Cortex of kidney (tissue), 1 donor: Measurements from ENCODE around the gene DPH3.

Experiments used
- DNase-seq: peaks from one replicate; lab custom pipeline; 2025; lab: John Stamatoyannopoulos, UW

The DPH3 gene

DNA sequence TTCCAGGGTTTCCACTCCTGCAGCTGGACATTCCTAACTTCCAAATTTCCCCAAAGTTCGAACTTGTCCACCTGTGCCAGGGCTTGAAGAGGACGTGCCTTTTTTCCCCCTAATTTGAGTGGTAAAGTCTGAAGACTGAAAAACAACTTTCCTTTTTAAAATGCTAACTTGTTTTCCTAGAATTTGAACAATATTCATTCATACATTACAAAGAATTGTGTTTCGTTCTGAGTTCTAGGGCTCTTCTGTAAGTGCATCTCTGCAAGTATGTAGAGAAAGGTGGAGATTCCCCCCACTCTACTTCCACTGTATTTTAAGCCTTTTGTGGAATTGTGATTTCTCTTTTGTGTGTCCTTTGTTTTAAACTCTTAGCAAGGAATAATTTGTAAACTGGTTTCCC lies 9.4 kb downstream of the DPH3 start:
- no peak for DNase-seq

- no peak for DNase-seq
Observed at GRCh38 chr3:16254916-16255315, 9.8 kb downstream of the DPH3 start.

DNA sequence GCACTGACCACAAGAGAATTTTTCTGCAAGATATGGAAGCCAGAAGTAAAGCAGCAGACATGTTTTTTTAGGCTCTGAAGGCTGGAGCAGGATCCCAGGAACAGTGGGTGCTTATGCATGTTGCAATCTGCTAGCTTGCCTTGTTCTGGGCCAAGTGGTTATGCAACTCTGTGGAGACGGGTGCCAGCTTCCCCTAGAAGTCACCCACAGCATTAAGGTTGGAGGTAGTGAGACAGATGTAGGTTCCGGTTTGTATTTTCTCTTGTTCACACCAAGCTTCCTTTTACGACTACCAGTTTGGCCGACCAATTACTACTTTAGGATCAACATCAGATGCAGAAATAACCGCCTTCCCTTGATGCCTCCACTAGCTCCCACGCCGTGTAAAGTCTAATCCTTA lies 11.1 kb downstream of the DPH3 start:
- no peak for DNase-seq

DNA sequence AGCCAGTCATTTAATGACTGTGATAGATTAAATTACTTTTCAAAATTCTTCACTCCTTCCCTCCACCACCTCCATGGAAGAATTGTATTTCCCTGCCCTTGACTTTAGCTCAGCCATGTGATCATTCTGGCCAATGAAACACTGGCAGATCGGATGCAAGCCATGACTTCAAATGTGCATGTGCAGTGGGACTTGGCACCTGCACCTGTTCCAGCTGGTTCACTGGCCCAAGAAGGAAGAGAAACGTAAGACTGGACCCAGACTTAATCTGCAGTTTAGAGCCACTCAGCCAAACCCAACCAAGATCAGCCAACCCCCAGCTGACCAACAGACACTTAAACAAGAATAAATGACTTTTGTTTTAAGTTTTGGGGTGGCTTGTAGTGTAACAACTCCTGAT lies 11.8 kb downstream of the DPH3 start:
- no peak for DNase-seq

DNA sequence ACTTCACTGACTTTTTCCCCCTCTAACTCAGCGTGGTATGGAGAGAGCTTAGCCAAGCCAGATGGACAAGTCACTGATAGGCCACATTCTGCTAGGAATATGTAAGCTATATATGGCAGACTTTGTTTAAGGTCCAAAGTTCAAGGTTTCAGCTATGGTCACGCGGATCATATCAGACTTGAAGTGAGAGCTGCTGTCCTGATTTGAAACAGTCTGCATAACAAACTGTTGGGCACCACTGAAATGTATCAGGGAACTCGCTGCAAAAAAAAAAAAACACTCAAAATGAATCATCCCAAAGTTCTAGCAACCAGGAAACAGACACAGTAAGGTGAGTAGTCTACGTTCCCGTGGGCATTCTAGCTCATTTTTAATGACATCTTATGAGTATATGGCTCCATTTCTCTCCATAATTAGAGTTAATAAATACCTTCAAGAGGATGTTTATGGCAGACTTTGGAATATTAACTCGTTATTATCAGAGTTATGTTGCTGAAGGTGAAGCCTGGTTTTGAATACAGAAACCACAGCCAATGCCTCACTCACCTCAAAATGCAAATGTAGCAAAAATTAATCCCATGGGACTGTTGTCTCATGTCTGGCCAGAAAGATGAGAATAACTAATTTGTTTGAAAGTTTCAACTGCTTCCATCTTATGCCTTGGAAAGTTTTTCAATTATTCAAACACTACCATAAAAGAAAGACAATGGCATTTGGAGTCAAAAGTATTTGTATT lies 12.3 kb downstream of the DPH3 start:
- DNase-seq, result no peak

DNA sequence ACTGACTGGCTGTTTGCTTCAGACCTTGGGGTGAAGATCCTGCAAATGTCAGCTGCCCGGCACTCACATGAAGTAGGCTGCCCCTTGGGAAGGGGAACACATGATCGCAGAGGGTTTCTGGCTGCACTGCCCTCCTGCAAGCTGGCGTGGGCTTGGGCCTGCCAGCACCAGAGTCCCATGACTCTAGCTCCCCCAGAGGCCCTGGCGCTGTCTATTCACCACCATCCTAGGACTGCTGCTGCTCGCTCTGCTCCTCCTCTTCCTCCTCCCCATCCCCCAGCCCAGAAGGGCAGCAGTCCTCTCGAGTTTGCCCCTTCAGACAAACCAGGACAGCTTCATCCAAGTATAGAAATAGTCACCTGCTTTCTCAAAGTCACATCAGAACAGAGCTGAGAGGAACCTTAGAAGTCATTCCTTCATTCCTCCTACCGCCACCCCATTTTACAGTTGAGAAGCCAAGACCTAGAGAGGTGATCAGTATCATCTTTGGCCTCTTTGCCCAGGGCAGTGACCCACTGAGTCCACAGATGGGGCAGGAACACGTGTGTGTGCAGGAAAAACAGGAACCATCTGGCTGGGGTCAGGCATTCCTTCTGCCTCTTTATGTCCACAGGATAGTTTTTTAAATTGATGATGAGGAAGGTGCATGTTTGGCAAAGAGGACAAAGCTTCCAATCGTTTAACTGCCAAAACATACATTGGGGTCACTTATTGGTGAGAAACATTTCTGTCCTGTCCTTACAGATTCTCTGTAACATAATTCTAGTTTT lies 13.2 kb downstream of the DPH3 start:
- no peak for DNase-seq

- no peak for DNase-seq
Observed at GRCh38 chr3:16249886-16250285, 14.9 kb downstream of the DPH3 start.

- no peak for DNase-seq
Observed at GRCh38 chr3:16249336-16249735, 15.4 kb downstream of the DPH3 start.

DNA sequence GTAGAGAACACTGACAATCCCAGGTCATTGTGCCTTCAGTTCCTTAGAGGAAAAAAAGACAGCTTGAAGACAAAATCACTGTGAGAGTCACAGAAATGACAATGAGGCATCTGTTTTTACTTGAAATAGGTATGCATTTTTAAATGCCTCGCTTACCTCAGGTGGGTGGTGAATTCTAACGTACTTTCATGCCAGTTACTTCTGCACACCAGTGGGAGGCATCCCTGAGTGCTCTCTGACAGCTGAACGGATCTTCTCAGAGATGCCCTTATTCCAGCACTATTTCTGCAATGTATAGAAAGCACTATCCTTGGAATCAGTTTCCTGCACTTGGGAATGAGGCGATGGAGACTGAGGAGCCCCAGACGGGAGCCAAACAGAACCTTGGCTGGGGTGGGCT lies 16.2 kb downstream of the DPH3 start:
- DNase-seq, result no peak

DNA sequence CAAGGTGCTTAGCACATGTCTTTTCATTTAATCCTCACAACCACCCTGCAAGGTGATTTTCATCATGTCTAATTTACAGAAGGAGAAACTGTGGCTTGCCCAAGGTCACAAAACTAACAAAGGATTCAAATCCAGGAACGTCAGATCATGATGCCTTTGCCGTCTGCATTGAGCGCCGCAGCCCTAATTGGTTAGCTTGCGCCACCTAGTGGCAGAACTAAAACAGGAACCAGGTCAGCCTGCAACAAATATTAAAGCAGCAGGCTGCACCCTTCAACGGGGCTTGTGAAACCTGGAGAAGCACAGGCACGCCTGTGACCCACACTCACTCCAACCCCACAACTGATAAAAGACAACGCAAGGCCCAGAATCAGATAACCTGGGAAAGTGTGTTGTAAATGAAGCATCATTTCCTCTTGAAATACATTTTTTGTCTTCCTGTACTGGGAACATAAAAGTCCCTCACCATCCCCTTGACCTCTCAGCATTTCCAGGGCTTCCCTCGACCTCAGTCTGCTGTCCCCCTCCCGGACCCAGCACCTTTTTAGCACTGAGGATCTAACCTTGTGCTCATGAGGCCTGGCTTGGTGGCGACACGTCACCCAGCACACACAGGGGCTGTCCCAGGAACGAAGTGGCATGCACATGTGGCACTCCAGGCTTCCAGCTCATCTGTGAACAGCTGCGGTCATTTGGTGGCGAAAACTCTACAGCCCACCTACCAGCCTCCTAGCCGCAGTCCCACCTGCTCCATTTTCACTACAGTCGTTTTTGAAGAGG lies 17.3 kb downstream of the DPH3 start:
- DNase-seq, result no peak

DNA sequence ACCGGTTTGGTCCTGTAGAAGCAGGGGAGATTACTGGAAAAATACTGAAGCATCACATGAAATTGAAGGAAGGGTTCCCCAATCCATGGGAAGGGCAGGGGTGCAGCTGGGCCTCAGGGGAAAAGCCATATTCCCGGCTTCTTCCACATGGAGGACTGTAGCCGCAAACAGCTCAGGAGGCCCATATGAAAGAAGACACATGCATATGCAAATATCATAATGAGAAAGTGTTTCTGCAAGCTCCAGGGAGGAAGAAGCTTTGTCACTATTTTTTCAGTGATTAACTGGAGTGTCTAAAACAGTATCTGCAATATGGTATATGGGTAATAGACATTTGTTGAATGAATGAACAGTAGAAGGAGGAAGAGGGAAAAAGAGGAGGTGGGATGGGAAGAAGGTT lies 19.1 kb downstream of the DPH3 start:
- no peak for DNase-seq

DNA sequence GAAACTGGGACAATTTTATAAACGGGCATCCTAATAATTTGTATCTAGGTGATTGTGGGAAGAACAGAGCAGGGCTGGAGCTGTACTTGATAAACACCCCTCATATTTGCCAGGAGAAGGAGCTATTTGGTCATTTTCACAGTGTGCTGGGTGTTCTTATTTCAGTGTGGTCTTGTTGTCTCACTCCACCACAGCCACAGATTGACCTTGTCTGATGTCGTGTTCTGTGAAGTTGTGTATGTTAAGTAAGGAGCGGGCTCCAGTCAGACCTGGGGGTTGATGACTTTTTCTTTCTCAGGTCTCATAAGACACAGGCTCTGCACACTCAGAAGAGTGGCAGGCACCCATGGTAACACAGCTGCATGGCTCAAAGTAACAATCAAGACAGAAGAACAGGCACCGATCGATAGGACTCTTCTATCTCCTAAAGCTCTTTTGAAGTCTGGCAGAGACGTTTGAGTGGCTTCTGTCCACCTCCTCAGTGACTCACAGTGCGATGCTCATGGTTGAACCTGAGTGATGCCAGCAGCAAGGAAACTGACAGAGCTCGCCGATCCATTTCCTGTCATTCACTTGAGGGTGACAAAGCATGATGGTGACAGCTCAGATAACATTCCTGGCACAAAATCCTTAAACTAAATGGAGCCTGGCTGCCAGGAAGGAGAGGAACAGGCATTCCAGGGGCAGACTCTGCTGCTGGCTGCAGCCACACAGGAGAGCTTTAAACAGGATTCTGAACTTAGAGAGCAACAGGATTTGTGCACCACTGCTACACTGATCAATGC lies 20.8 kb downstream of the DPH3 start:
- no peak for DNase-seq

DNA sequence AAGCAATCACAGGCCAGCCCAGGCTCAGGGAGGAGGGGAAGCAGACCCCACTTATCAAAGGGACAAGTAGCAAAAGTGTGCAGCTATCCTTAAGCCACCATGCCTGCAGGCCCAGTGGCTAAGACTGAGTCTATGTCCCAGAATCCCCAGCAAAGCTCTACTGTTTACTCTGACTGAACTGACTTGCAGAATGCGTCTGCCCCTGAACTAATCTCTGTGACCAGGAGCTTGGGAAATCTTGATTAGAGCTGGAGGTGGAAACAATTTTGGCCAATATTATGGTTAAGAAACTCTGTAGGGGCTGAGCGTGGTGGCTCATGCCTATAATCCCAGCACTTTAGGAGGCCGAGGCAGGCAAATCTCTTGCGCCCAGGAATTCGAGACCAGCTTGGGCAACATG lies 22.6 kb downstream of the DPH3 start:
- DNase-seq, result no peak

DNA sequence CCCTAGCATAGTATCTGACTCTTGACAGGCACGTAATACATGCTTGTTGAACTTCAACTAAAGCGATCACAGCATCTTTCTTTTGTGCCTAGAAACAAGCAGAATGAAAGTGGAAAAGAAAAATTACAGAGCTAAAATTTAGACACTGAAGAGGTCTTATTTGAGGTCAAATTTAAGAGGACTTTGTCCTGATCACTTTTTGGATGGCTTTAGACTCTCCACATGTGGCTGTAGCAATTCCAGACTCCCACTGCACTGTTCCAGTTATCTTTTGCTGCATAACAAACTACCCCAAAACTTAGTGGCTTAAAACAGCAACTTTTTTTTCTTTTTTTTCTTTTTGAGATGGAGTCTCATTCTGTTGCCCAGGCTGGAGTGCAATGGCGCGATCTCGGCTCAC lies 23.5 kb downstream of the DPH3 start:
- no peak for DNase-seq

DNA sequence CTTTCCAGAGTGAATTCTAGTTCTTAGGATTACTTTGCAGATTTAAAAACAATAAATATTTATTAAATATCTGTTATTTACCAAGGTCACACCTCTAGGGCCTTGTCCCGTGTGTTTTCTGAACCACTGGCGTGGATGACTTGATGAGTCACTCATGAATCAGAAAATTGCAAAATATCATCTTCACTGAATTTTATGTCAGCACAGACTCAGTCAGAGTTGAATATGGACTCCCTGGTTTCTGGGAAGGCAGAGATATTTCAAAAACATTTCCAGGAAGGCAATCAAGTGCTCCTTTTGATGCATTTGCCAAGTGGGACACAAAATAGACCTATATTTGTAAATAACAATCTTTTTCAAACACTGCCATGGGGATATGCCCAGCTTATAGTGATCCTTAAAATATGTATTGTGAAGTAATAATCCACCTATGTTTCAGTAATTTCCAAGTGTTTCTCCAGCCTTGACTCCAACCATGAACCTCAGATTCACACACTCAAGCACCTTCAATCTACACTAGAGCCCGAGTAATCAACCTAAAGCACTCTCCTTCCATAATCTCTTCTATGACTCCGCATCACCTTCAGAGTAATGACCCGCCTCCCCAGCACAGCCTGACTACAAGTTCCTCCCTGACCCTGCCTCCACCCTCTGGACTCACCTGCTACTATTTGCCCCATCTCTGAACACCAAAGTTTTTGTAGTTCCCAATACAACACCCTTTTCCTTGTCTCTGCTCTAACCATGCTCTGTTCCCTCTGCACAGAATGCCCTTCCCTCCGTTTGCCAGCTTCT lies 24.3 kb downstream of the DPH3 start:
- no peak for DNase-seq

DNA sequence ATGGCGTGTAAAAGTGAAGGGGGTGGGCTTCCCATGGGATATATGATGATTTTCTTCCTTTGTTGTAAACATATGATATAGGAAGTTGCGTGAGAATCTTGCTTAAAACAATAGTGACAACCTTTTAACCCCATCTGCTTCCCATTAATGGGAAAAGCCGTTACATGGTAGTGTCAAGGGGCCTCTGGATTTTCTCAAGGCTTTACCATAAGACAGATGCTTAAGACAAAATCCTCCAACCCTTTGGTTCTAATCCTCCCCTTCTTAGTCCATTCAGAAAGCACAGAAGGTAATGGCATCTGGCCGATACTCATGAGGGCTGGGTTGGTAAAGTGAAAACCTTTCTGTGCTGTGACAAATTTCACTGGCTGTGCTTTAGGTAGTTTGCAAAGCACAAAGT lies 25.0 kb downstream of the DPH3 start:
- DNase-seq, result no peak

DNA sequence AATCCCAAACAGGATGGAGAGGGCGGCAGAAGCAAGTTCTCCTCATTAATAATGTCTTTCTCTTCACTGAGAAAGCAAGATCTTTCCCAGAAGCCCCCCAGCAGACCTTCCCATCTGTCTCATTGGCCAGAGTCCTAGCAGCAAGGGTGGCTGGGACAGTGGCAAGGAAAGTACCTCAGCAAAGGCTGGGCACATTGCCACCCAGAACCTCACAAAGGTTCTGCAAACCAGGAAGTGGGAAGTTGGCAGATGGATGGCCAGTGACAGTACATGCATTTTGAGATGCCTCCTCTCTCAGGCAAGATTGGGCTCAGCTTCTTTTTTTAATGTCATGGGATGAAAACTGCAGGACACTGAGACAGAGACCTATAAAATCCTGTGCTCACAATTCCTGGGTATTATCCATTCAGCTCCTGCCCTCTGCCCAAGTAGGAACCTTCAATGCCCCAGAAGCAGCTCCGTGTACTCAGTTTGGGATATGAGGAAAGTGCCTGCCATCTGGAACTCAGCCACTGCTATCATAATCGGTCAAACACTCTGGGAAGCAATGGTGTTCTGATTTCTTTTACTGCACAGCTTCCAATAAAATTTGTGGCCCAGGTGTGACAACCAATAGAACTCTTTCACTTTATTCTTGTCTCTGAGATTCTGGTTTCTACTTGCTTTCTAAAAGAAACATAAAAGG lies 25.5 kb downstream of the DPH3 start:
- no peak for DNase-seq

DNA sequence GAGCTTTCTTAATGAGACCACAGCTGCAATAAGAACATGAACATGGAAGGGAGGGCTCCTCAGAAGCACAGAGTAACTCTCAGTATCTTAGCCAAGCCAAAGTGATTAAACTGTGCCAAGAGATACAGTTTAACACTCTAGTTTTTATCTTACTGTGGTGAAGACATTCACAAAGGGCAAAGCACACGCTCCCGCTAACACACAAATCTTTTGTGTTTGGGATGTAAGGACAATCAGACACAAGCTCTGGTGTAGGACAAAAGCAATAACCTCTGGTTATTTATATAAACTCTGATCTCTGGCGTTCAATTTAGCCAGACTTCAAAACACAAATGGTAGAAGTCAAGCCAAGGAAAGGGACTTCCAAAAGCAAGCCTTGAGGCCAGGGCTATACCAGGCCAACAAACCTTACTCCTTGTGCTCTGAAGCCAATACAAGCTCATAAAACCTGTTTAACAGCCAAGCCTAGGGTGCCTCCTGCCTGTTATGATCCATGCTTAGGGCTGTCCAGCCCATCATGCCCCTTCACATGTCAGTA lies 27.8 kb downstream of the DPH3 start:
- DNase-seq, result no peak

- DNase-seq, result no peak
Observed at GRCh38 chr3:16236030-16236639, 28.6 kb downstream of the DPH3 start.

GRCh38 chr3:16234281-16234680 lies 30.5 kb downstream of the DPH3 start:
- DNase-seq, result no peak
